SH-SY5Y (cell line): ENCODE measurements around the gene AIFM2.

ENCODE experiments used
- GATA2 ChIP-seq: IDR thresholded peaks from 2 replicates; pipeline ENCODE4 v1.6.1; 2011; ENCODE audit warnings: mild to moderate bottlenecking, low read depth, low read length
- GATA3 ChIP-seq: IDR thresholded peaks from 2 replicates; pipeline ENCODE4 v1.6.1; 2011; ENCODE audit warnings: low read depth, mild to moderate bottlenecking, low read length, moderate library complexity

- TF ChIP-seq GATA3 (no peak), GATA2 (no peak)
Measured at GRCh38 chr10:70162151-70162891, 29.7 kb upstream of the AIFM2 start.
